ENCODE results near the gene DENND1A. TPM values are rescaled to one million over a fixed set of nuclear protein-coding genes. Genes with fewer than 3 reads are reported as not detected.
"Not testable (repeated sequence)": the region's sequence is repeated elsewhere in the genome, so short reads cannot be mapped to it uniquely, and the experiment has no call there.

Gene DENND1A
- total RNA-seq, 1 donor from 2014 or later, result 23.0 TPM

DNA sequence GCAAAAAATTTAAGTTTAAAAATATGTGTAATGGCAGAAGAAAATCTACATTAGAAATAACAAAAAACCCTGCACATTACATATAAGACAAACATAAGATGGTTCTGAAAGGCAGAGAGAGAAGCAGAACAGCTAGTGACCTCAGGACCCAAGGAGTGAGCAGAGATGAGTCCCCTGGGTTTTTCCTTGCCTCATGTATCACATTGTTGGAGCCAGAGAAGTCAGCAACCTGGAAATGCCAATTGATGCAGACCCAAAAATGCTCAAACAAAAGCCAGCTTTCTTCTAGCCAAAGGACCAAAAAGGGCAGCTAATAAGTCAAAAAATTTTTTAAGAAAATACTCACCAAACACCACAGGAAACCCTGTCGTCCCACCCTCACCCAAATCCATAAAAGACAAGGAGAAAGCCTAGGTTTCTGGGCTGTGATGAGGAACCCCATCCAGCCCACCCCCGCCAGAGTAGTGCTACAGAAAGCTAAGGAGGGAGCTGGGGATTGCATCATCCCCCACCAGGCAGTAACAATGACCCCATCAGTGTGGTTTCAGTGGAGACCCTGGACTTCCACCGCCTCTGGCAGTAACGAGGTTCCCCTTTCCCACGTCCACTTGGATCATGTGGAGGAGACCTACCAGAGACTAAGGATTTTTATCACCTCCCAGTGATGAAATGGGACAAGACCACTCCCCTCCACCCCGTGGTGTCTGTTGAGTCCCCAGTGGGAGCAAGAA, 17.6 kb downstream of the DENND1A start:
- no peaks in the 10 kb centered on the region for H3K9me3 ChIP-seq
- no peaks in the 10 kb centered on the region for H3K27me3 ChIP-seq (ENCODE audit: low read depth)
- no peaks in the 10 kb centered on the region for H3K4me1 ChIP-seq
- intact Hi-C loops (cut with DNase I), result no loop called here
- TF ChIP-seq, protein P1, sequence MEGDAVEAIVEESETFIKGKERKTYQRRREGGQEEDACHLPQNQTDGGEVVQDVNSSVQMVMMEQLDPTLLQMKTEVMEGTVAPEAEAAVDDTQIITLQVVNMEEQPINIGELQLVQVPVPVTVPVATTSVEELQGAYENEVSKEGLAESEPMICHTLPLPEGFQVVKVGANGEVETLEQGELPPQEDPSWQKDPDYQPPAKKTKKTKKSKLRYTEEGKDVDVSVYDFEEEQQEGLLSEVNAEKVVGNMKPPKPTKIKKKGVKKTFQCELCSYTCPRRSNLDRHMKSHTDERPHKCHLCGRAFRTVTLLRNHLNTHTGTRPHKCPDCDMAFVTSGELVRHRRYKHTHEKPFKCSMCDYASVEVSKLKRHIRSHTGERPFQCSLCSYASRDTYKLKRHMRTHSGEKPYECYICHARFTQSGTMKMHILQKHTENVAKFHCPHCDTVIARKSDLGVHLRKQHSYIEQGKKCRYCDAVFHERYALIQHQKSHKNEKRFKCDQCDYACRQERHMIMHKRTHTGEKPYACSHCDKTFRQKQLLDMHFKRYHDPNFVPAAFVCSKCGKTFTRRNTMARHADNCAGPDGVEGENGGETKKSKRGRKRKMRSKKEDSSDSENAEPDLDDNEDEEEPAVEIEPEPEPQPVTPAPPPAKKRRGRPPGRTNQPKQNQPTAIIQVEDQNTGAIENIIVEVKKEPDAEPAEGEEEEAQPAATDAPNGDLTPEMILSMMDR (IDR thresholded peaks at IDR 0.05), result no peak
- H3K4me3 ChIP-seq, result no peak overlapping the region
- H3K36me3 ChIP-seq, result no peaks in the 10 kb centered on the region
- ATAC-seq (no peak), DNase-seq (no peak)
- no peak overlapping the region for H3K27ac ChIP-seq

- DNase-seq (no peak), ATAC-seq (no peak)
- no peaks in the 10 kb centered on the region for H3K27me3 ChIP-seq (ENCODE audit: low read depth)
- intact Hi-C loops (cut with DNase I), result no loop called here
- no peak overlapping the region for H3K27ac ChIP-seq
- H3K9me3 ChIP-seq, result no peaks in the 10 kb centered on the region
- TF ChIP-seq, protein P1 (IDR thresholded peaks at IDR 0.05), result no peak
- H3K4me1 ChIP-seq, result no peaks in the 10 kb centered on the region
- H3K4me3 ChIP-seq, result no peak overlapping the region
- no peaks in the 10 kb centered on the region for H3K36me3 ChIP-seq
Observed at GRCh38 chr9:123911024-123911423, 18.9 kb downstream of the DENND1A start.

GRCh38 chr9:123909192-123909591, 20.7 kb downstream of the DENND1A start:
- ATAC-seq; H3K4me3 ChIP-seq; H3K36me3 ChIP-seq; H3K27ac ChIP-seq; DNase-seq; intact Hi-C loops (cut with DNase I); H3K4me1 ChIP-seq; H3K27me3 ChIP-seq (ENCODE audit: low read depth); H3K9me3 ChIP-seq: not testable (repeated sequence)

DNA sequence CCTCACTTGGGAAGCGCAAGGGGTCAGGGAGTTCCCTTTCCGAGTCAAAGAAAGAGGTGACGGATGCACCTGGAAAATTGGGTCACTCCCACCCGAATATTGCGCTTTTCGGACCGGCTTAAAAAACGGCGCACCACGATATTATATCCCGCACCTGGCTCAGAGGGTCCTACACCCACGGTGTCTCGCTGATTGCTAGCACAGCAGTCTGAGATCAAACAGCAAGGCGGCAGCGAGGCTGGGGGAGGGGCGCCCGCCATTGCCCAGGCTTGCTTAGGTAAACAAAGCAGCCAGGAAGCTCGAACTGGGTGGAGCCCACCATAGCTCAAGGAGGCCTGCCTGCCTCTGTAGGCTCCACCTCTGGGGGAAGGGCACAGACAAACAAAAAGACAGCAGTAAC, 26.4 kb downstream of the DENND1A start:
- H3K9me3 ChIP-seq; ATAC-seq; H3K27me3 ChIP-seq (ENCODE audit: low read depth); intact Hi-C loops (cut with DNase I); H3K4me1 ChIP-seq; H3K4me3 ChIP-seq; H3K27ac ChIP-seq; H3K36me3 ChIP-seq; DNase-seq: not testable (repeated sequence)

- no peak overlapping the region for H3K27ac ChIP-seq
- no peak for ATAC-seq
- TF ChIP-seq, protein P1 (IDR thresholded peaks at IDR 0.05), result no peak
Observed at GRCh38 chr9:123894822-123895221, 35.1 kb downstream of the DENND1A start.

DNA sequence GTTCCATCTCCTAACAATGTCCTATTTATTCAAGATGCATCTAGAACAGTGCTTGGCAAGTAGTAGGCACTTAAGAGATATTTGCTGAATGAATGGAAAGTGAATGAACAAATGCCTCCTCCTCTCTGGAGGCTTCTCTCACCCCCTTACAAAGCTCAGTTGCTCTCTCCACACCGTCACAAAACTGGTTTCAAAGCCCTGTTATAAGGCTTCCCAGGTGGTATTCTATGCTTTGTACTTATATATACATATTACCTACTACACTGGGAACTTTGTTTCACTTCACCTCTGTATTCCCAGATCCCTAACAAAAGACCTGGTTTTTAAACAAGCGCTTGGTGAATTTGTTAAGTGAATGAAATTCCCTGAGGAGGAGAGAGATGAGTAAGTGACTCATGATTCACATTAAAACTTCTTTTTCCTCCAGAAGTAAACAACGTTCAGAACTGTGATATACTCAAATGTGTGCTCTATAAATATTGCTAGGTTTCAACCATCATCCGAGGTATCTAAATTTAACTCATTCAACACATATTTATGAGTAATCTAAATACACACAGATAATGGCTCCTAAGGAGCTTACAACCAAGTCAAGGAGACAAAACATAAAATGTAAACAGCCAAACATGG, 36.0 kb downstream of the DENND1A start:
- Histone ChIP-seq H3K4me1 (no peaks in the 10 kb centered on the region), H3K9me3 (no peaks in the 10 kb centered on the region), H3K27ac (no peak overlapping the region), H3K36me3 (no peaks in the 10 kb centered on the region), H3K27me3 (ENCODE audit: low read depth) (no peaks in the 10 kb centered on the region), H3K4me3 (no peak overlapping the region)
- no peak for DNase-seq
- TF ChIP-seq, protein P1 (IDR thresholded peaks at IDR 0.05), result no peak
- no peak for ATAC-seq
- intact Hi-C loops (cut with DNase I), result no loop called here

More at GRCh38 chr9:123894822-123895221, 35.1 kb downstream of the DENND1A start:
- H3K9me3 ChIP-seq, result no peaks in the 10 kb centered on the region
- H3K27me3 ChIP-seq (ENCODE audit: low read depth), result no peaks in the 10 kb centered on the region
- no peaks in the 10 kb centered on the region for H3K36me3 ChIP-seq
- no peaks in the 10 kb centered on the region for H3K4me1 ChIP-seq
- H3K4me3 ChIP-seq, result no peak overlapping the region
- no peak for DNase-seq
- intact Hi-C loops (cut with DNase I), result no loop called here

All from lower lobe of right lung (tissue), 2 donors.